Activated CD8-positive, alpha-beta T cell treated with anti-CD3 and anti-CD28 coated beads for 36 hours (primary cell): ENCODE data around the gene TMCC2. TPM values are rescaled to one million over a fixed set of nuclear protein-coding genes. Genes with fewer than 3 reads are reported as not detected.

ENCODE experiments used
- ATAC-seq: fragments of 200-7000 bp; cut with Tn5 transposase; one replicate; pipeline ENCODE4 v1.10.0; 2021; ENCODE audit warnings: mild to moderate bottlenecking, moderate library complexity
- CTCF ChIA-PET: fragments of 350-600 bp; sonication (Branson Sonifier 250); formaldehyde crosslinking; loops from one replicate; lab custom pipeline; 2021; ENCODE audit warnings: antibody characterized with exemption; lab: Charles Lee
- POLR2A ChIA-PET: fragments of 350-600 bp; sonication (Branson Sonifier 250); formaldehyde crosslinking; loops from one replicate; lab custom pipeline; 2021; ENCODE audit warnings: antibody characterized with exemption; lab: Charles Lee
- DNase-seq: peaks from one replicate; pipeline ENCODE4 v3.0.0-alpha.2; 2020
- H3K27ac Mint-ChIP-seq: one replicate; pipeline ENCODE4 v1.8.0; 2021; ENCODE audit warnings: mild to moderate bottlenecking, mixed read lengths
- H3K27me3 Mint-ChIP-seq: one replicate; pipeline ENCODE4 v1.8.0; 2021; ENCODE audit warnings: mixed read lengths
- H3K36me3 Mint-ChIP-seq: one replicate; pipeline ENCODE4 v1.8.0; 2021; ENCODE audit warnings: low read depth, mixed read lengths
- H3K4me1 Mint-ChIP-seq: one replicate; pipeline ENCODE4 v1.8.0; 2021; ENCODE audit warnings: low read depth, mixed read lengths
- H3K4me3 Mint-ChIP-seq: one replicate; pipeline ENCODE4 v1.8.0; 2021; ENCODE audit warnings: mild to moderate bottlenecking, moderate library complexity, mixed read lengths
- H3K9me3 Mint-ChIP-seq: one replicate; pipeline ENCODE4 v1.8.0; 2021; ENCODE audit warnings: mixed read lengths
- intact Hi-C: fragments of 100-400 bp; cut with micrococcal nuclease; formaldehyde crosslinking; loops from one replicate; pipeline ENCODE4 v1.10.0; 2022
- total RNA-seq, 2 experiments: library from RNA; stranded (reverse); gene quantifications; one replicate each; pipeline ENCODE4 v1.2.3, GENCODE V29; 2021
- TF ChIP-seq, protein P1 (sequence below): fragments of 200-600 bp; IDR thresholded peaks from one replicate; pipeline ENCODE4 v1.8.0; 2022; ENCODE audit warnings: antibody characterized with exemption, mild to moderate bottlenecking

Gene TMCC2
- total RNA-seq, 2 experiments from 2014 or later = 6.6 to 7.1 TPM

DNA sequence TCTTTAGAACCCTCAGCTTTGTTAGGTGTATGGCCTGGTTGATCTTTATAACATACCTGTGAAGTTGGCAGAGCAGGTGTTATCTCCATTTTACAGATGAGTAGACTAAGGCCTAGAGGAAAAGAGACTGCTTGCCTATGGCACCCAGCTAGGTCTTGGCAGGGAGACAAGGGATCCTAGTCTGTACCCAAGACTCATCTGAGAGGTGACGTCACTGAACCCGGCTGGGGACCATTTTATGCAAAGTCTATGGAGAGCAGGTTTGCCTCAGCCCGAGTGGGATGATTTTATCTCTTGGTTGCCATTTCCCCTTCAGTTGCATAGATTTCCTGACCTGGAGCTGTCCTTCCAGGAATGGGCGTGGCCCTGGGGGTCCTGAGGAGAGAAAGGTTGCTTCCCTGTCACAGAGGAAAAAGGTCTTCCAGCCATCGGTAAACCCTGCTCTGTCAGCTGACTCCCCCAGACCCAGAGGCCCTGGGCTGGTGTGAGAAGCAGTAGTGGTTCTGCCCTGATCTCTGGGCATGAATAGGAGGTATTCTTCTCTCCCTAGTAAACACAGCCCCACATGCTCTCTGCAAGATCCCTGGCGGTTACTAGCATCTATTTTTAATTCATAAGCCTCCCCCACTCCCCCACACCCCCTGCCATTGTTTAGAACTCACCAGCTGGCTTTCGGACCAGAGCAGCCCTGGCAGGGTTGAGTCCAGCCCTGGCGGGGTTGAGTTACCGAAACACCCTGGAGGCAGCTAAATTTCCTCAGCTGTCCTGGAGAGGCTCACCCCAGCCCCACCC is 19.6 kb downstream of the TMCC2 start:
- peaks cover 6% of the 10 kb centered on the region for H3K4me1 Mint-ChIP-seq
- H3K4me3 Mint-ChIP-seq = no peak overlapping the region
- peak; percentile 37 for DNase-seq
- CTCF ChIA-PET = interaction anchor here (0.7 to 11.9 kb wide), 14 partner anchors 8 to 385 kb away, joined by 3 to 101 read pairs (median 4); partner anchors contain the start of genes ELK4 and TMCC2
- no peaks in the 10 kb centered on the region for H3K9me3 Mint-ChIP-seq
- H3K27me3 Mint-ChIP-seq = no peaks in the 10 kb centered on the region
- no peak overlapping the region for H3K27ac Mint-ChIP-seq
- POLR2A ChIA-PET = interaction anchor here (0.7 to 2.4 kb wide), 4 partner anchors 9 to 126 kb away, joined by 3 to 12 read pairs (median 3); partner anchors contain the start of gene RBBP5
- intact Hi-C loops = no loop called here
- TF ChIP-seq, protein P1, sequence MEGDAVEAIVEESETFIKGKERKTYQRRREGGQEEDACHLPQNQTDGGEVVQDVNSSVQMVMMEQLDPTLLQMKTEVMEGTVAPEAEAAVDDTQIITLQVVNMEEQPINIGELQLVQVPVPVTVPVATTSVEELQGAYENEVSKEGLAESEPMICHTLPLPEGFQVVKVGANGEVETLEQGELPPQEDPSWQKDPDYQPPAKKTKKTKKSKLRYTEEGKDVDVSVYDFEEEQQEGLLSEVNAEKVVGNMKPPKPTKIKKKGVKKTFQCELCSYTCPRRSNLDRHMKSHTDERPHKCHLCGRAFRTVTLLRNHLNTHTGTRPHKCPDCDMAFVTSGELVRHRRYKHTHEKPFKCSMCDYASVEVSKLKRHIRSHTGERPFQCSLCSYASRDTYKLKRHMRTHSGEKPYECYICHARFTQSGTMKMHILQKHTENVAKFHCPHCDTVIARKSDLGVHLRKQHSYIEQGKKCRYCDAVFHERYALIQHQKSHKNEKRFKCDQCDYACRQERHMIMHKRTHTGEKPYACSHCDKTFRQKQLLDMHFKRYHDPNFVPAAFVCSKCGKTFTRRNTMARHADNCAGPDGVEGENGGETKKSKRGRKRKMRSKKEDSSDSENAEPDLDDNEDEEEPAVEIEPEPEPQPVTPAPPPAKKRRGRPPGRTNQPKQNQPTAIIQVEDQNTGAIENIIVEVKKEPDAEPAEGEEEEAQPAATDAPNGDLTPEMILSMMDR = no peak
- ATAC-seq = peak; percentile 48
- peaks cover 3% of the 10 kb centered on the region for H3K36me3 Mint-ChIP-seq

DNA sequence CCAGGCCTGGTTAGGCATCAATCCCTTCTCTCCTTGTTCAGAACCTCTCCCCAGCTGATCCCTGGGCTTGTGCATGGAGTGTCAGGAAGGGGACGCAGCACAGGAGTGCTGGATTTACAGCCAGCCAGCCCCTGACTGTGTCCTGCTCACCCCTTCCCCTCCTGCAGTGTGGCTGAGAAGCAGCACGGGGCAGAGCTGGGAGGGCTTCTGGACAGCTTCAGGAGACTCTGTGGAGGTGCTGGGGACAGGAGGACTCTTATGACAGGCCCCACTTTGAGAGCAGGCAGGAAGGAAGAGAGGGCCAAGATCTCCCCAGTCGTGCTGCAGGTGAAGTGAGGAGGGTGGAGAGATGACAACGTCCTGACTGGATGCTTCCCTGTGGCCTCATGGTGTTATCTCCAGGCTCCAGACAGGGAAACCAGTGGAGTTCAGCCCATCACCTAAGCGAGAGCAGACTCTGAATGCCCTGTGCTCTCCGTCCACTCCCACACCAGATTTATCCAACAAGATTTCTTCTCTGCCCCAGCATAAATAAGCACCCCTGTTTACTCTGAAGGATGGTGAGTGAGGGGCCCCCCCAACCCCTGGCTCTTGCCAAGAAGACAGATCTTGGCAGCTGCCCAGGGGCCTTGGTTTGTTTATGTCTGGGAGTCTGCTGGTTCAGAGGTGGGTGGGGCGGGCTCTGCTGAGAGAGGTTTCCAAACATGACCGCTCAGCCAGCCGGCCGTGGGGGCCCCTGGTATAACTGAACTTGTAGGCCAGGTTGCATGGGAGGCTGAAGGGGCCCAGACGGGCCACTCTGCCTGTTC is 21.3 kb downstream of the TMCC2 start:
- no peak overlapping the region for H3K27ac Mint-ChIP-seq
- H3K36me3 Mint-ChIP-seq = no peaks in the 10 kb centered on the region
- no peaks in the 10 kb centered on the region for H3K9me3 Mint-ChIP-seq
- no peaks in the 10 kb centered on the region for H3K27me3 Mint-ChIP-seq
- no peak for ATAC-seq
- CTCF ChIA-PET = interaction anchor here (0.6 kb wide), 1 partner anchor 239 kb away, joined by 3 read pairs; no protein-coding TSS in a partner anchor
- H3K4me3 Mint-ChIP-seq = no peak overlapping the region
- TF ChIP-seq, protein P1 = no peak
- POLR2A ChIA-PET = no interaction called here
- intact Hi-C loops = no loop called here
- DNase-seq = no peak
- peaks cover 6% of the 10 kb centered on the region for H3K4me1 Mint-ChIP-seq

DNA sequence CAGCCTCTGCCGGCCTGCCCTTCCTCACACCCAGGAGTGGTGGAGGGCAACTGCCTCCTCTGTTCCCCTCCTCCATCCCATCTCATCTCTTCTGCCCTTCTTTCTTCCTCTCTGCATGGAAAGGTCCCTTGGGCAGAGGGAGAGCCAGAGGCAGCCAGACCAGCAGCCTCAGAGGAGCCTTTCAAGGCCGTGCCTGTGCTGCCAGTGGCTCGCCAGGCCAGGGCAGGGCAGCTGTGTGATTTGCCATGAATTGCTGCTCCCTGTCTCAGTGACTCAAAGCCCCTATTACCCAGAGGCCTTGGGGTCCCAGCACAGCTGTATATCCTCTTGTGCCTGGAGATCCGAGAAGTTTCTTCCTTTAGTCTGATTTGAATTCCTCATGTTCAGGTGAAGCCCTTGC is 21.9 kb downstream of the TMCC2 start:
- Mint-ChIP-seq H3K9me3 (no peaks in the 10 kb centered on the region), H3K27ac (no peak overlapping the region), H3K4me3 (no peak overlapping the region), H3K27me3 (no peaks in the 10 kb centered on the region), H3K36me3 (no peaks in the 10 kb centered on the region), H3K4me1 (peaks cover 6% of the 10 kb centered on the region)
- ChIA-PET CTCF (no interaction called here), POLR2A (interaction anchor here (1.6 kb wide), 1 partner anchor 8 kb away, joined by 3 read pairs; no protein-coding TSS in a partner anchor)
- DNase-seq (no peak), ATAC-seq (no peak)
- intact Hi-C loops = loop anchor here (10.0 kb wide), 1 partner anchor 125 kb away; the partner anchor contains the start of gene RBBP5
- TF ChIP-seq, protein P1 = no peak

DNA sequence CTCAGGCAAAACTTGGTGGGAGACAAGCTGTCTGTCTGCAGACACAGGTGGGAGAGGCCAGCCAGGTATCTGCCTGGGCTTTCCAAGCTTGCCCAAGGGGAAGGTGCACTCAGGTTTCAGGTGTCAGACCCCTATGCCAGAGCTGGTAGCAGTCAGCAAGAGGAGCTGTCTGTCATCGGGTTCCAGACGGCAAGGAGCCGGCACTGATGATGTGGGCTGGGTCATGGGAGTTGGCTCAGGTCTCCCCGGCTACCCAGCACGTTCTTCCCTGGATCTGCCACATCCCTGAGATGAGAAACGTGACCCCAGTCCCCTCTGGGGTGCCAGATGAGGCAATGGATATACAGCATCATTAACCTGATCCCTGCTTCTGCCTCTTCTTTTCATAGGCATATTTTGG is 23.0 kb downstream of the TMCC2 start:
- Mint-ChIP-seq H3K4me1 (peaks cover 6% of the 10 kb centered on the region), H3K27ac (no peak overlapping the region), H3K9me3 (no peaks in the 10 kb centered on the region), H3K4me3 (no peak overlapping the region), H3K27me3 (no peaks in the 10 kb centered on the region), H3K36me3 (no peaks in the 10 kb centered on the region)
- DNase-seq = no peak
- ChIA-PET POLR2A (interaction anchor here (1.1 to 1.6 kb wide), 3 partner anchors 9 to 167 kb away, joined by 3 read pairs; no protein-coding TSS in a partner anchor), CTCF (interaction anchor here (1.4 to 14.2 kb wide), 3 partner anchors 19 to 109 kb away, joined by 4 to 411 read pairs (median 6); partner anchors contain the start of gene TMCC2)
- TF ChIP-seq, protein P1 = no peak
- no peak for ATAC-seq
- intact Hi-C loops = loop anchor here (10.0 kb wide), 1 partner anchor 126 kb away; the partner anchor contains the start of gene RBBP5
